Ureter (tissue), 1 donor: ENCODE results near the gene KRTAP25-1. TPM values are rescaled to one million over a fixed set of nuclear protein-coding genes. Genes with fewer than 3 reads are reported as not detected.

Experiments used
- DNase-seq: peaks from one replicate; pipeline ENCODE4 v3.0.0-alpha.2; 2020; ENCODE audit warnings: low spot score
- total RNA-seq: library from RNA; stranded (reverse); gene quantifications from one replicate; pipeline ENCODE4 v1.2.4, GENCODE V29; 2023
- donor health status: DM: yes; HTN: yes; CAD: no.

KRTAP25-1 gene
- total RNA-seq, 1 donor from 2014 or later = not detected

DNA sequence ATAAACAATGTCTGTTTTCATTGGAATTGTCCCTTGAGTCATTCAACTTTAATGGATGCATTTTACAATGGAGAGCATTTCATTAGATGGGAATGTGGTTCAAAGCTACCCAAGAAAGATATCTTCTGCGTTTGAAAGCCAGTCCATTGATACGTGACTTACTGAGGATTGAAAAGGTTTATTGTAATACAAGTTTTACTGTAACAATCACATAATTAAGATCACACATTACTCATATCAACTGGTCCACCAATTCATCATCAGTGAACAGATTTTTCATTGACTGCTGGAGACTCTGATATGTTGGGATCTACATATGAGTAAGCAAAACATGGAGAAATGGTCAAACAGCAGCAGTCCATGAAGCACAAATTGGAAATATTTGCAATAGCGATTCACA, 39.4 kb downstream of the KRTAP25-1 start:
- no peak for DNase-seq

- no peak for DNase-seq
Observed at GRCh38 chr21:30248844-30249243, 40.5 kb downstream of the KRTAP25-1 start.

DNA sequence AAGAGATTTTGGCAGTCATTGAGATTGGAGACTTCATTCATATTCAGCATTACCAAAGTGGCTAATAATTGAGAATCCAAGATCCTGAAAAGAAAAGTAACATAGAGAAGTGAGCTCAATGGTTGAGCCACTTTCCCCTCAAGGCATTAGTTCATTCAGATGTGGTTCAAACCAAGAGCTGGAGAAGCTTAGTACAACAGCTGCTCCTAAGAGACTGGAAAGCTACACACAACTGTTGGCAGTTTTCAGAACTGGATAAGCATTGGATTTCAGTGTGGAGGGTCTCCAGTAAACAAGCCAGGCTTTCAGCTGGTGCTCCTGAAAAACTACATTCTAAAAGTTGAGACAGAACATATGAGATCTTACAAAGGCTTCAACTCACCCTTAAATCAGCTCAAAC, 44.3 kb downstream of the KRTAP25-1 start:
- DNase-seq = no peak

- no peak for DNase-seq
Observed at GRCh38 chr21:30243691-30244090, 45.6 kb downstream of the KRTAP25-1 start.

DNA sequence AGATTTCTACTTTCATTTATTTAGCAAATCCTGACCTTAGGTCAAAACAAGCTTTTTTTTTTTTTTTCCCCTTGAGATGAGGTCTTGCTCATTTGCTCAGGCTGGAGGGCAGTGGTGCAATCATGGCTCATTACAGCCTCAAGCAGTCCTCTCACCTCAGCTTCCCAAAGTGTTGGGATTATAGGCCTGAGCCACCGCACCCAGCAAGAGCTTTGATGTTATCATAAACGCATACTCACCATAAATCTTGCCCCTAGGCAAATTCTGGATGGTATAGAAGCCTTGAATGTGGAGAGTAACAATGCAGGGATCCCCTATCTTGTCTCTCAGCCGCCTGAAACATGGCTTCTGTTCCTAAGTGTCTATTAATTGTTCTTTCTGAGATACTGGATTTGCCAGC, 48.7 kb downstream of the KRTAP25-1 start:
- DNase-seq = no peak

Other genes starting within 250 kb of the KRTAP25-1 start
- gene CLDN17, start 122.7 kb downstream of the KRTAP25-1 start, total RNA-seq = not detected
- 1.8 TPM for gene CLDN8, start 73.4 kb downstream of the KRTAP25-1 start, total RNA-seq
- gene KRTAP24-1, start 6.6 kb downstream of the KRTAP25-1 start, total RNA-seq = not detected
- not detected for gene KRTAP26-1, start 30.8 kb upstream of the KRTAP25-1 start, total RNA-seq
- gene KRTAP27-1, start 48.2 kb upstream of the KRTAP25-1 start, total RNA-seq = not detected
- not detected for gene KRTAP23-1, start 59.1 kb upstream of the KRTAP25-1 start, total RNA-seq
- not detected for gene KRTAP13-2, start 82.8 kb upstream of the KRTAP25-1 start, total RNA-seq
- not detected for gene KRTAP13-1, start 106.5 kb upstream of the KRTAP25-1 start, total RNA-seq
- not detected for gene KRTAP13-3, start 136.4 kb upstream of the KRTAP25-1 start, total RNA-seq
- gene KRTAP13-4, start 140.7 kb upstream of the KRTAP25-1 start, total RNA-seq = not detected
- not detected for gene KRTAP15-1, start 150.8 kb upstream of the KRTAP25-1 start, total RNA-seq
- gene KRTAP19-1, start 190.9 kb upstream of the KRTAP25-1 start, total RNA-seq = not detected
- gene KRTAP19-2, start 197.9 kb upstream of the KRTAP25-1 start, total RNA-seq = not detected
- gene KRTAP19-3, start 202.5 kb upstream of the KRTAP25-1 start, total RNA-seq = not detected
- gene KRTAP19-4, start 207.7 kb upstream of the KRTAP25-1 start, total RNA-seq = not detected
- not detected for gene KRTAP19-5, start 212.6 kb upstream of the KRTAP25-1 start, total RNA-seq